ENCODE measurements around the gene GDI2. TPM values are rescaled to one million over a fixed set of nuclear protein-coding genes. Genes with fewer than 3 reads are reported as not detected.

GDI2 gene
- total RNA-seq, 4 donors from 2014 or later = 215 to 263 (median 248) TPM

DNA sequence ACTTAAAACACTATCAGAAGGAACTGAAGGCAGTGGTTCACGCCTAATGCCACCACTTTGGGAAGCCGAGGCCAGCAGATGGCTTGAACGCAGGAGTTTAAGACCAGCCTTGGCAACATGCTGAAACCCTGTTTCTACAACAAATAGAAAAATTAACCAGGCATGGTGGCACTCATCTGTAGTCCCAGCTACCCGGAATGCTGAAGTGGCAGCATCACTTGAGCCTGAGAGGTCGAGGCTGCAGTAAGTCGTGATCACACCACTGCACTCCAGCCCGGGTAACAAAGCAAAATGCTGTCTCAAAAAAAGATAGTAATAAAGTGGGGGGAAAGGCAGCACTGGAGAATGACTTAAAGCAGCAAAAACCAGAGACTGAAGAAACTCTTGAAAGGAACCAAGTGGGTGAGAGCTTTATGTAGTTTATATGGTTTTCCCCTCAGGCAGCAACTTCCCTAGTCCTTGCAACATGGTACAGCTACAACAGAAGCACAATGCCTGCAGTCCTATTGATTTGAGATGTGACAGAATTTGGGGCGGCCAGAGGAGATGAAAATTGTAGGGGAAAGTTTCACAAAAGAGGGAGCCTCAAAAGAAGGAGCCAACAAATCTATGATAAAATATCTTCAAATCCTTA lies 38.1 kb downstream of the GDI2 start:
- no peak for DNase-seq (ENCODE audit: low spot score)
- no peak for ATAC-seq (ENCODE audit: low FRiP score)
- TF ChIP-seq, protein P1, sequence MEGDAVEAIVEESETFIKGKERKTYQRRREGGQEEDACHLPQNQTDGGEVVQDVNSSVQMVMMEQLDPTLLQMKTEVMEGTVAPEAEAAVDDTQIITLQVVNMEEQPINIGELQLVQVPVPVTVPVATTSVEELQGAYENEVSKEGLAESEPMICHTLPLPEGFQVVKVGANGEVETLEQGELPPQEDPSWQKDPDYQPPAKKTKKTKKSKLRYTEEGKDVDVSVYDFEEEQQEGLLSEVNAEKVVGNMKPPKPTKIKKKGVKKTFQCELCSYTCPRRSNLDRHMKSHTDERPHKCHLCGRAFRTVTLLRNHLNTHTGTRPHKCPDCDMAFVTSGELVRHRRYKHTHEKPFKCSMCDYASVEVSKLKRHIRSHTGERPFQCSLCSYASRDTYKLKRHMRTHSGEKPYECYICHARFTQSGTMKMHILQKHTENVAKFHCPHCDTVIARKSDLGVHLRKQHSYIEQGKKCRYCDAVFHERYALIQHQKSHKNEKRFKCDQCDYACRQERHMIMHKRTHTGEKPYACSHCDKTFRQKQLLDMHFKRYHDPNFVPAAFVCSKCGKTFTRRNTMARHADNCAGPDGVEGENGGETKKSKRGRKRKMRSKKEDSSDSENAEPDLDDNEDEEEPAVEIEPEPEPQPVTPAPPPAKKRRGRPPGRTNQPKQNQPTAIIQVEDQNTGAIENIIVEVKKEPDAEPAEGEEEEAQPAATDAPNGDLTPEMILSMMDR (IDR thresholded peaks at IDR 0.05) = no peak

- DNase-seq (ENCODE audit: low spot score) (no peak), ATAC-seq (ENCODE audit: low FRiP score) (no peak)
- TF ChIP-seq, protein P1 (IDR thresholded peaks at IDR 0.05) = no peak
These were observed 47.0 kb downstream of the GDI2 start for GRCh38 chr10:5766189-5766588.

DNA sequence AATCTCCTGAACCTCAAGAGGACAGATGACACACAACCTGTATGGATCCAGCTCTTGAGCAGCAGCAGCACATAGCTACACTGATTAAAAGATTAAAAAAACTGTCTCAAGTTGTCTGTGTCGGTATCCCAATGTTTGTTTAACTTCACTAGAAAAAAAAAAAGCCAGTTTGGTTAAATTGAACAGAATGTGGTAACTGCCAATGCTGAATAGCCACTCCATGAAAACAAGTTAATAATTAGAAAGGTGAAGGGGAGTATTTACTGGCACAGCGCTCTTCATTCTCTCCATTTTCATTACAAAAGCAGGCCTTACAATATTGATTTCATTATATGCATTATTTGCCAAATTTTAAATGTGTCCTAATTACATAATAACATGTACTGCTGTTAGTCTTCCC lies 47.6 kb downstream of the GDI2 start:
- ATAC-seq (ENCODE audit: low FRiP score) (no peak), DNase-seq (ENCODE audit: low spot score) (no peak)
- TF ChIP-seq, protein P1 (IDR thresholded peaks at IDR 0.05) = no peak

GRCh38 chr10:5764422-5765297 lies 48.6 kb downstream of the GDI2 start:
- ATAC-seq (ENCODE audit: low FRiP score) = no peak
- TF ChIP-seq, protein P1 (IDR thresholded peaks at IDR 0.05) = no peak
- no peak for DNase-seq (ENCODE audit: low spot score)

DNA sequence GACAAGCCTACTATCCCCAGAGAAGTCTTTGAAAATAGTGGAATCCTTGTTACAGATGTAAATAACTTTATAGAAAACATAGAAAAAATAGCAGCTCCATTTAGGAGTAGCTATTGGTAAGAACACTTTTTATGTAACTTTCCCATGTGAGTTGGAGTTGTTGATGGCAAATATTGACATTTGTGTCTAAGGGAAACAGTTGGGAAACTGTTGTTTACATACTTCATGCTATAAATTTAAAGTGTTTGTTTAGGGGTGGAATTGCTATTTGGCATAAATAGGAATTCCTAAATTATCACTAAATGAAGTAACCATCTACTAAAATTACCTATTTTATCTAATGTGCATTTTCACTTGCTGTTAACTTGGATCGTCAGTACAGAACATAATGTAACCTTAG lies 50.7 kb downstream of the GDI2 start:
- DNase-seq (ENCODE audit: low spot score) = no peak
- TF ChIP-seq, protein P1 (IDR thresholded peaks at IDR 0.05) = no peak
- no peak for ATAC-seq (ENCODE audit: low FRiP score)

GRCh38 chr10:5761220-5761619 lies 52.0 kb downstream of the GDI2 start:
- TF ChIP-seq, protein P1 (IDR thresholded peaks at IDR 0.05) = no peak
- DNase-seq (ENCODE audit: low spot score) (no peak), ATAC-seq (ENCODE audit: low FRiP score) (no peak)
